GM12878 (cell line): ENCODE measurements around the gene MGAT3. TPM values are rescaled to one million over a fixed set of nuclear protein-coding genes. Genes with fewer than 3 reads are reported as not detected.

Experiments used
- CBX3 ChIP-seq: fragments of 200-600 bp; sonication (generic); IDR thresholded peaks from 2 replicates; pipeline ENCODE4 v1.6.1; 2016; ENCODE audit warnings: low read depth, borderline replicate concordance
- CREM ChIP-seq: IDR thresholded peaks from 2 replicates; pipeline ENCODE4 v1.6.1; 2014; ENCODE audit warnings: antibody characterized with exemption, low read depth
- HDAC2 ChIP-seq: fragments of 200-600 bp; sonication (generic); IDR thresholded peaks from 2 replicates; pipeline ENCODE4 v1.6.1; 2017
- IKZF1 ChIP-seq: fragments of 450-650 bp; conservative IDR thresholded peaks from 2 replicates; pipeline ENCODE4 v1.6.1; 2017; ENCODE audit warnings: antibody characterized with exemption, mild to moderate bottlenecking
- NFYA ChIP-seq: IDR thresholded peaks from 2 replicates; pipeline ENCODE4 v1.6.1; 2011; ENCODE audit warnings: low read depth, mild to moderate bottlenecking, low read length, improper control_type of control experiment, borderline replicate concordance
- NR2C1 ChIP-seq: fragments of 450-650 bp; IDR thresholded peaks from 2 replicates; pipeline ENCODE4 v1.6.1; 2017; ENCODE audit warnings: antibody characterized with exemption, mild to moderate bottlenecking, moderate library complexity
- PAX5 ChIP-seq: IDR thresholded peaks from 2 replicates; pipeline ENCODE4 v1.6.1; 2011; ENCODE audit warnings: low read depth, low read length, borderline replicate concordance
- RUNX3 ChIP-seq: IDR thresholded peaks from 2 replicates; pipeline ENCODE4 v1.6.1; 2012; ENCODE audit warnings: low read length, inconsistent platforms
- SP1 ChIP-seq: IDR thresholded peaks from one replicate; pipeline ENCODE4 v1.6.1; 2011; ENCODE audit warnings: low read depth, low read length
- SREBF2 ChIP-seq: IDR thresholded peaks from 2 replicates; pipeline ENCODE4 v1.6.1; 2012; ENCODE audit warnings: mild to moderate bottlenecking, low read length
- TBL1XR1 ChIP-seq: IDR thresholded peaks from 2 replicates; pipeline ENCODE4 v1.6.1; 2012; ENCODE audit warnings: low read depth, low read length, improper control_type of control experiment
- TCF7 ChIP-seq: IDR thresholded peaks from 2 replicates; pipeline ENCODE4 v1.6.1; 2014; ENCODE audit warnings: antibody characterized with exemption, borderline replicate concordance
- YY1 ChIP-seq: IDR thresholded peaks from 2 replicates; pipeline ENCODE4 v1.6.1; 2011; ENCODE audit warnings: low read depth, mild to moderate bottlenecking, low read length
- ZNF217 ChIP-seq: fragments of 450-650 bp; IDR thresholded peaks from 2 replicates; pipeline ENCODE4 v1.6.1; 2017; ENCODE audit warnings: antibody characterized with exemption, mild to moderate bottlenecking
- polyA plus RNA-seq, 11 experiments: library from polyadenylated mRNA; depleted of rRNA in 4 of 11; unstranded in 6 of 11; stranded (reverse) in 5 of 11; fragments of >200 nt; fragmentation: Nextera tagmentation in 4 of 11; fragmentation: Illumina TruSeq in 1 of 11; extraction: Ambion mirVana in 4 of 11; extraction: Trizol in 1 of 11; gene quantifications; 1 replicate in 1 of 11; 2 replicates in 10 of 11; pipeline versions ENCODE4 v1.2.1 to v1.2.3, GENCODE V29; 2011 to 2016; ENCODE audit warnings: inconsistent platforms in 2 of 11, missing spikeins in 2 of 11, low read depth in 1 of 11
- total RNA-seq, 4 experiments: library from RNA; depleted of rRNA in 3 of 4; stranded (reverse); fragments of >200 nt in 3 of 4; fragmentation: Illumina TruSeq in 1 of 4; extraction: Trizol in 1 of 4; gene quantifications; 2 replicates each; pipeline versions ENCODE4 v1.2.1 to v1.2.3, GENCODE V29; 2013 to 2021
- TF ChIP-seq, protein P1 (sequence below): fragments of 450-650 bp; IDR thresholded peaks from 2 replicates; pipeline ENCODE4 v1.6.1; 2016; ENCODE audit warnings: mild to moderate bottlenecking, moderate library complexity, borderline replicate concordance
- TF ChIP-seq, protein P2 (sequence below): IDR thresholded peaks from 2 replicates; pipeline ENCODE4 v1.6.1; 2012; ENCODE audit warnings: low read depth, low read length, improper control_type of control experiment
- TF ChIP-seq, protein P3 (sequence below): fragments of 450-650 bp; formaldehyde crosslinking; IDR thresholded peaks from 2 replicates; pipeline ENCODE4 v1.4.0; 2020; ENCODE audit warnings: mild to moderate bottlenecking, moderate library complexity
- TF ChIP-seq, protein P4 (sequence below): fragments of 450-650 bp; IDR thresholded peaks from 2 replicates; pipeline ENCODE4 v1.6.1; 2017; ENCODE audit warnings: low read depth, mild to moderate bottlenecking, moderate library complexity
- TF ChIP-seq, protein P5 (sequence below): IDR thresholded peaks from 2 replicates; pipeline ENCODE4 v1.6.1; 2011; ENCODE audit warnings: borderline replicate concordance, low read depth, mild to moderate bottlenecking, moderate library complexity, low read length; ENCODE audit not compliant: insufficient read depth, poor library complexity, severe bottlenecking

Gene MGAT3
- total and polyA plus RNA-seq, 10 of the 15 experiments (the other 5 are each of a cell fraction or from before 2014, with no cell fraction given) = 0.32 to 40.2 (median 11.9) TPM

DNA sequence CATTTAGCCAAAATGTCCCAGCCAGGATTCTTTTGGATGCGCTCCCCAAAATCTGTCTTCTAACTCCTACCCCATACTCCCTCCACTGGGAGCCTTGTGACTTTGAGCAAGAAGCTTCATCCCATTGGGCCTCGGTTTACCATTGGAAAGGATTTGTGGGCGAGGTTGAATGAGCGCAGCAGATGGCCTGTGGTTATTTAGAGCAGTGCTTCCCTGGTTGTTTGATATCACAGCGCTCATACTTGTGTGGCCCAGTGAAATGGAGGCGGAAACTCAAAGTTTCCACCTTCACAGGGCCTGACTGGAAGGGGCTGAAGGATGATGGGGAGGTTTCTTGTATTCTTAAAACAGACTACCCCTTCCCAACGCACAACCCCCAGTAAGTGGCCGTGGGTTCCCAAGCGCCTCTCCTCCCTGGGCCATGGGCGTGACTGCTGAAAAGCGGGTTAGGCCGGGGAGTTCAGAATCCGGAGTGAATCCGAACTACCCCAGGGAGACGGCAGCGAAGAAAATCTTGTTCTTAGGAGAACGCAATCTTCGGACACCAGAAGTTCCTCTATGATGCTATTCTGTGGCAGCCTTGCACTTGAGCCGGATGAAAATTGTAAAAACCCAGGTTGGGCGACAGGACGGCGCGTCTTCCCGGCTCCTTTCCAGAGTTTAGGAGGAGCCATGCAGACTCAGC is 62.3 kb downstream of the MGAT3 start (continued):
- TF ChIP-seq, protein P1, sequence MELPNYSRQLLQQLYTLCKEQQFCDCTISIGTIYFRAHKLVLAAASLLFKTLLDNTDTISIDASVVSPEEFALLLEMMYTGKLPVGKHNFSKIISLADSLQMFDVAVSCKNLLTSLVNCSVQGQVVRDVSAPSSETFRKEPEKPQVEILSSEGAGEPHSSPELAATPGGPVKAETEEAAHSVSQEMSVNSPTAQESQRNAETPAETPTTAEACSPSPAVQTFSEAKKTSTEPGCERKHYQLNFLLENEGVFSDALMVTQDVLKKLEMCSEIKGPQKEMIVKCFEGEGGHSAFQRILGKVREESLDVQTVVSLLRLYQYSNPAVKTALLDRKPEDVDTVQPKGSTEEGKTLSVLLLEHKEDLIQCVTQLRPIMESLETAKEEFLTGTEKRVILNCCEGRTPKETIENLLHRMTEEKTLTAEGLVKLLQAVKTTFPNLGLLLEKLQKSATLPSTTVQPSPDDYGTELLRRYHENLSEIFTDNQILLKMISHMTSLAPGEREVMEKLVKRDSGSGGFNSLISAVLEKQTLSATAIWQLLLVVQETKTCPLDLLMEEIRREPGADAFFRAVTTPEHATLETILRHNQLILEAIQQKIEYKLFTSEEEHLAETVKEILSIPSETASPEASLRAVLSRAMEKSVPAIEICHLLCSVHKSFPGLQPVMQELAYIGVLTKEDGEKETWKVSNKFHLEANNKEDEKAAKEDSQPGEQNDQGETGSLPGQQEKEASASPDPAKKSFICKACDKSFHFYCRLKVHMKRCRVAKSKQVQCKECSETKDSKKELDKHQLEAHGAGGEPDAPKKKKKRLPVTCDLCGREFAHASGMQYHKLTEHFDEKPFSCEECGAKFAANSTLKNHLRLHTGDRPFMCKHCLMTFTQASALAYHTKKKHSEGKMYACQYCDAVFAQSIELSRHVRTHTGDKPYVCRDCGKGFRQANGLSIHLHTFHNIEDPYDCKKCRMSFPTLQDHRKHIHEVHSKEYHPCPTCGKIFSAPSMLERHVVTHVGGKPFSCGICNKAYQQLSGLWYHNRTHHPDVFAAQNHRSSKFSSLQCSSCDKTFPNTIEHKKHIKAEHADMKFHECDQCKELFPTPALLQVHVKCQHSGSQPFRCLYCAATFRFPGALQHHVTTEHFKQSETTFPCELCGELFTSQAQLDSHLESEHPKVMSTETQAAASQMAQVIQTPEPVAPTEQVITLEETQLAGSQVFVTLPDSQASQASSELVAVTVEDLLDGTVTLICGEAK = peak; percentile 24; the same call in 1 of the 2 replicates
- TF ChIP-seq RUNX3 = no peak
- TF ChIP-seq, protein P2, sequence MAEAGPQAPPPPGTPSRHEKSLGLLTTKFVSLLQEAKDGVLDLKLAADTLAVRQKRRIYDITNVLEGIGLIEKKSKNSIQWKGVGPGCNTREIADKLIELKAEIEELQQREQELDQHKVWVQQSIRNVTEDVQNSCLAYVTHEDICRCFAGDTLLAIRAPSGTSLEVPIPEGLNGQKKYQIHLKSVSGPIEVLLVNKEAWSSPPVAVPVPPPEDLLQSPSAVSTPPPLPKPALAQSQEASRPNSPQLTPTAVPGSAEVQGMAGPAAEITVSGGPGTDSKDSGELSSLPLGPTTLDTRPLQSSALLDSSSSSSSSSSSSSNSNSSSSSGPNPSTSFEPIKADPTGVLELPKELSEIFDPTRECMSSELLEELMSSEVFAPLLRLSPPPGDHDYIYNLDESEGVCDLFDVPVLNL = no peak
- TF ChIP-seq TBL1XR1 = no peak
- no peak for TF ChIP-seq NR2C1
- TF ChIP-seq, protein P3, sequence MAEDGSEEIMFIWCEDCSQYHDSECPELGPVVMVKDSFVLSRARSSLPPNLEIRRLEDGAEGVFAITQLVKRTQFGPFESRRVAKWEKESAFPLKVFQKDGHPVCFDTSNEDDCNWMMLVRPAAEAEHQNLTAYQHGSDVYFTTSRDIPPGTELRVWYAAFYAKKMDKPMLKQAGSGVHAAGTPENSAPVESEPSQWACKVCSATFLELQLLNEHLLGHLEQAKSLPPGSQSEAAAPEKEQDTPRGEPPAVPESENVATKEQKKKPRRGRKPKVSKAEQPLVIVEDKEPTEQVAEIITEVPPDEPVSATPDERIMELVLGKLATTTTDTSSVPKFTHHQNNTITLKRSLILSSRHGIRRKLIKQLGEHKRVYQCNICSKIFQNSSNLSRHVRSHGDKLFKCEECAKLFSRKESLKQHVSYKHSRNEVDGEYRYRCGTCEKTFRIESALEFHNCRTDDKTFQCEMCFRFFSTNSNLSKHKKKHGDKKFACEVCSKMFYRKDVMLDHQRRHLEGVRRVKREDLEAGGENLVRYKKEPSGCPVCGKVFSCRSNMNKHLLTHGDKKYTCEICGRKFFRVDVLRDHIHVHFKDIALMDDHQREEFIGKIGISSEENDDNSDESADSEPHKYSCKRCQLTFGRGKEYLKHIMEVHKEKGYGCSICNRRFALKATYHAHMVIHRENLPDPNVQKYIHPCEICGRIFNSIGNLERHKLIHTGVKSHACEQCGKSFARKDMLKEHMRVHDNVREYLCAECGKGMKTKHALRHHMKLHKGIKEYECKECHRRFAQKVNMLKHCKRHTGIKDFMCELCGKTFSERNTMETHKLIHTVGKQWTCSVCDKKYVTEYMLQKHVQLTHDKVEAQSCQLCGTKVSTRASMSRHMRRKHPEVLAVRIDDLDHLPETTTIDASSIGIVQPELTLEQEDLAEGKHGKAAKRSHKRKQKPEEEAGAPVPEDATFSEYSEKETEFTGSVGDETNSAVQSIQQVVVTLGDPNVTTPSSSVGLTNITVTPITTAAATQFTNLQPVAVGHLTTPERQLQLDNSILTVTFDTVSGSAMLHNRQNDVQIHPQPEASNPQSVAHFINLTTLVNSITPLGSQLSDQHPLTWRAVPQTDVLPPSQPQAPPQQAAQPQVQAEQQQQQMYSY (CRISPR knock-in tag) = no peak
- TF ChIP-seq HDAC2 = no peak
- TF ChIP-seq SP1 = peak; percentile 68
- TF ChIP-seq, protein P4, sequence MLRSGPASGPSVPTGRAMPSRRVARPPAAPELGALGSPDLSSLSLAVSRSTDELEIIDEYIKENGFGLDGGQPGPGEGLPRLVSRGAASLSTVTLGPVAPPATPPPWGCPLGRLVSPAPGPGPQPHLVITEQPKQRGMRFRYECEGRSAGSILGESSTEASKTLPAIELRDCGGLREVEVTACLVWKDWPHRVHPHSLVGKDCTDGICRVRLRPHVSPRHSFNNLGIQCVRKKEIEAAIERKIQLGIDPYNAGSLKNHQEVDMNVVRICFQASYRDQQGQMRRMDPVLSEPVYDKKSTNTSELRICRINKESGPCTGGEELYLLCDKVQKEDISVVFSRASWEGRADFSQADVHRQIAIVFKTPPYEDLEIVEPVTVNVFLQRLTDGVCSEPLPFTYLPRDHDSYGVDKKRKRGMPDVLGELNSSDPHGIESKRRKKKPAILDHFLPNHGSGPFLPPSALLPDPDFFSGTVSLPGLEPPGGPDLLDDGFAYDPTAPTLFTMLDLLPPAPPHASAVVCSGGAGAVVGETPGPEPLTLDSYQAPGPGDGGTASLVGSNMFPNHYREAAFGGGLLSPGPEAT = peak; percentile 67; the same call in 1 of the 2 replicates
- TF ChIP-seq, protein P5, sequence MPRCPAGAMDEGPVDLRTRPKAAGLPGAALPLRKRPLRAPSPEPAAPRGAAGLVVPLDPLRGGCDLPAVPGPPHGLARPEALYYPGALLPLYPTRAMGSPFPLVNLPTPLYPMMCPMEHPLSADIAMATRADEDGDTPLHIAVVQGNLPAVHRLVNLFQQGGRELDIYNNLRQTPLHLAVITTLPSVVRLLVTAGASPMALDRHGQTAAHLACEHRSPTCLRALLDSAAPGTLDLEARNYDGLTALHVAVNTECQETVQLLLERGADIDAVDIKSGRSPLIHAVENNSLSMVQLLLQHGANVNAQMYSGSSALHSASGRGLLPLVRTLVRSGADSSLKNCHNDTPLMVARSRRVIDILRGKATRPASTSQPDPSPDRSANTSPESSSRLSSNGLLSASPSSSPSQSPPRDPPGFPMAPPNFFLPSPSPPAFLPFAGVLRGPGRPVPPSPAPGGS = no peak
- TF ChIP-seq ZNF217 = no peak
- no peak for TF ChIP-seq PAX5
- no peak for TF ChIP-seq SREBF2
- TF ChIP-seq YY1 = 0 out of 2 replicates have a peak, but pooled peaks have one; percentile 15
- TF ChIP-seq CBX3 = no peak
- peak; percentile 54 for TF ChIP-seq IKZF1
- TF ChIP-seq CREM = 0 out of 2 replicates have a peak, but pooled peaks have one; percentile 11
- TF ChIP-seq NFYA = no peak
- TF ChIP-seq TCF7 = no peak
